GM23338 (cell line): Measurements from ENCODE around the gene GPI. TPM values are rescaled to one million over a fixed set of nuclear protein-coding genes. Genes with fewer than 3 reads are reported as not detected.

Source experiments
- ATAC-seq: fragments of 200-7000 bp; cut with Tn5 transposase; 3 replicates; pipeline ENCODE4 v1.9.1; 2020
- DNase-seq: peaks from one replicate; pipeline ENCODE4 v3.0.0-alpha.2; 2015; ENCODE audit warnings: low spot score
- H2AFZ ChIP-seq: fragments of 200-600 bp; sonication (generic); 2 replicates; pipeline ENCODE4 v1.8.0; 2016; ENCODE audit warnings: antibody characterized with exemption, mild to moderate bottlenecking, moderate library complexity
- H3F3A ChIP-seq: fragments of 200-600 bp; sonication (generic); replicated peaks from 2 replicates; pipeline ENCODE4 v1.8.0; 2017; ENCODE audit warnings: antibody characterized with exemption, mixed run types, low read depth
- H3K27ac ChIP-seq: fragments of 200-600 bp; sonication (generic); 2 replicates; pipeline ENCODE4 v1.6.1; 2016; ENCODE audit warnings: low read depth
- H3K27me3 ChIP-seq: fragments of 200-600 bp; sonication (generic); 2 replicates; pipeline ENCODE4 v1.8.0; 2016; ENCODE audit warnings: mild to moderate bottlenecking, mixed run types, moderate library complexity; ENCODE audit not compliant: insufficient read depth
- H3K36me3 ChIP-seq: fragments of 200-600 bp; sonication (generic); 2 replicates; pipeline ENCODE4 v1.8.0; 2016; ENCODE audit warnings: mild to moderate bottlenecking; ENCODE audit not compliant: insufficient read depth
- H3K4me1 ChIP-seq: fragments of 200-600 bp; sonication (generic); 2 replicates; pipeline ENCODE4 v1.8.0; 2016; ENCODE audit warnings: mild to moderate bottlenecking, moderate library complexity; ENCODE audit not compliant: insufficient read depth
- H3K4me2 ChIP-seq: fragments of 200-600 bp; sonication (generic); 2 replicates; pipeline ENCODE4 v1.7.1; 2017; ENCODE audit warnings: mixed run types
- H3K4me3 ChIP-seq: fragments of 200-600 bp; sonication (generic); 2 replicates; pipeline ENCODE4 v1.6.1; 2016; ENCODE audit warnings: mixed run types
- H3K79me2 ChIP-seq: fragments of 200-600 bp; sonication (generic); replicated peaks from 2 replicates; pipeline ENCODE4 v1.8.0; 2017; ENCODE audit warnings: mild to moderate bottlenecking; ENCODE audit not compliant: insufficient read depth
- H3K9me2 ChIP-seq: fragments of 200-600 bp; sonication (generic); 2 replicates; pipeline ENCODE4 v1.8.0; 2017; ENCODE audit not compliant: insufficient read depth
- H4K20me1 ChIP-seq: fragments of 200-600 bp; sonication (generic); replicated peaks from 2 replicates; pipeline ENCODE4 v1.8.0; 2017; ENCODE audit warnings: mild to moderate bottlenecking; ENCODE audit not compliant: insufficient read depth
- H3K27ac Mint-ChIP-seq: 2 replicates; pipeline ENCODE4 v1.8.0; 2020; ENCODE audit warnings: inconsistent platforms, mild to moderate bottlenecking, moderate library complexity, mixed read lengths
- H3K27me3 Mint-ChIP-seq: 3 replicates; pipeline ENCODE4 v1.8.0; 2022; ENCODE audit warnings: low read depth, mild to moderate bottlenecking, moderate library complexity, mixed read lengths, inconsistent platforms; ENCODE audit not compliant: insufficient read depth, poor library complexity
- H3K36me3 Mint-ChIP-seq: 3 replicates; pipeline ENCODE4 v1.8.0; 2021; ENCODE audit warnings: low read depth, mild to moderate bottlenecking, inconsistent platforms, moderate library complexity, mixed read lengths
- H3K4me1 Mint-ChIP-seq: 3 replicates; pipeline ENCODE4 v1.8.0; 2020; ENCODE audit warnings: mild to moderate bottlenecking, inconsistent platforms, mixed read lengths
- H3K4me3 Mint-ChIP-seq: 3 replicates; pipeline ENCODE4 v1.8.0; 2021; ENCODE audit warnings: moderate library complexity, mild to moderate bottlenecking, inconsistent platforms, mixed read lengths
- H3K9me3 Mint-ChIP-seq: 3 replicates; pipeline ENCODE4 v1.8.0; 2020; ENCODE audit warnings: moderate library complexity, mild to moderate bottlenecking, inconsistent platforms, mixed read lengths
- CREB1 ChIP-seq: fragments of 250-450 bp; sonication (Bioruptor Pico); IDR thresholded peaks from 2 replicates; pipeline ENCODE4 v1.5.0; 2020; ENCODE audit warnings: low read depth, mild to moderate bottlenecking, moderate library complexity
- EZH2phosphoT487 ChIP-seq: fragments of 200-600 bp; sonication (generic); IDR thresholded peaks from one replicate; pipeline ENCODE4 v1.8.1; 2018; ENCODE audit warnings: antibody characterized with exemption; ENCODE audit not compliant: unreplicated experiment
- NANOG ChIP-seq: IDR thresholded peaks from 2 replicates; pipeline ENCODE4 v1.6.1; 2016; ENCODE audit warnings: antibody characterized with exemption, borderline replicate concordance
- POLR2AphosphoS5 ChIP-seq: IDR thresholded peaks from 2 replicates; pipeline ENCODE4 v1.6.1; 2016; ENCODE audit warnings: antibody characterized with exemption, low read depth
- STAT1 ChIP-seq: IDR thresholded peaks from one replicate; pipeline ENCODE4 v1.6.1; 2016; ENCODE audit warnings: antibody characterized with exemption; ENCODE audit not compliant: unreplicated experiment
- ZNF114 ChIP-seq: fragments of 250-450 bp; sonication (Bioruptor Pico); IDR thresholded peaks from 2 replicates; pipeline ENCODE4 v1.5.0; 2020; ENCODE audit warnings: mild to moderate bottlenecking, moderate library complexity
- ZNF331 ChIP-seq: fragments of 250-450 bp; sonication (Bioruptor Pico); IDR thresholded peaks from 2 replicates; pipeline ENCODE4 v1.5.0; 2020; ENCODE audit warnings: low read depth, mild to moderate bottlenecking, moderate library complexity
- polyA plus RNA-seq: library from polyadenylated mRNA; unstranded; fragments of >200 nt; fragmentation: Nextera tagmentation; extraction: Ambion mirVana; gene quantifications from 2 replicates; pipeline ENCODE4 v1.2.1, GENCODE V29; 2016
- total RNA-seq: library from RNA; depleted of rRNA; stranded (reverse); fragments of >200 nt; shearing (Covaris generic); gene quantifications from 2 replicates; pipeline ENCODE4 v1.2.3, GENCODE V29; 2014
- TF ChIP-seq, protein P1 (sequence below): IDR thresholded peaks from one replicate; pipeline ENCODE4 v1.6.1; 2018; ENCODE audit warnings: antibody characterized with exemption; ENCODE audit not compliant: unreplicated experiment
- TF ChIP-seq, protein P2 (sequence below): fragments of 250-450 bp; sonication (Bioruptor Pico); IDR thresholded peaks from 2 replicates; pipeline ENCODE4 v1.5.0; 2020; ENCODE audit warnings: mild to moderate bottlenecking, moderate library complexity

Gene GPI
- total and polyA plus RNA-seq, 2 experiments from 2014 or later: 136 to 327 TPM

DNA sequence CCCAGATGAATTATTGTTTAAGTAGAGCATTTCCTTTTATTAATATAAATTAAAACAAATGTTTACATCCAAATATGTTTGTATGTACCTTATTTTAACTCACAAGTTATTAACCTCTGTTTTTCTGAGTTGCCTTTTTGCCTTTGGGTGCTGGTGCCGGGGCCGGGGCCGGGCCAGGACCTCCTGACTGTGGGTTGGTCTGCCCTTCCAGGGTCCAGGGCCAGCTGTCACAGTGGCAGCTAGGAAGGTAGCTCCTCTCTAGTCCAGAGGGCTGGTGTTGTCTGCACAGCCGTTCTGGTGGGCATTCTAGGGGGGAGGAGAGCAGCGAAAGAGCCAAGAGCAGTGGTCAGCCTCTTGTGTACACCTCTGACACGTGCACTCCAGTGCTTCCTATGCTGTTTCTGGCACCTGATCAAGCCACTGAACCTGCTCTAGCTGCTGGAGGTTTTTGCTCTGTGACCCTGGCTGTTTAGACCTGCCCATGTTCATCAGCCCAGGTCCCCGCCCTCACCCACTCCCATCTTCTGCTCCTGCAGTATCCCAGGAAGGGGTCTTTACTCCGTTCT is 61.2 kb downstream of the GPI start:
- Histone ChIP-seq H3K4me3 (no peak overlapping the region), H2AFZ (no peak overlapping the region), H3K79me2 (peaks cover 30% of the 10 kb centered on the region), H3K4me2 (no peak overlapping the region), H3K9me2 (no peaks in the 10 kb centered on the region), H3K27me3 (no peaks in the 10 kb centered on the region), H3K27ac (no peak overlapping the region), H3K36me3 (peaks cover 7% of the 10 kb centered on the region), H3F3A (peaks cover 12% of the 10 kb centered on the region; the same call in 1 of the 2 replicates), H4K20me1 (peaks cover 26% of the 10 kb centered on the region), H3K4me1 (peaks cover 18% of the 10 kb centered on the region)
- no peak for DNase-seq
- Mint-ChIP-seq H3K4me1 (peaks cover 14% of the 10 kb centered on the region; the same call in 2 of the 3 replicates), H3K27me3 (peaks cover 4% of the 10 kb centered on the region), H3K27ac (no peak overlapping the region), H3K9me3 (no peaks in the 10 kb centered on the region), H3K36me3 (peaks cover 42% of the 10 kb centered on the region), H3K4me3 (no peak overlapping the region)
- TF ChIP-seq NANOG (no peak), POLR2AphosphoS5 (no peak), STAT1 (no peak), CREB1 (CRISPR knock-in tag) (no peak), EZH2phosphoT487 (no peak), ZNF331 (CRISPR knock-in tag) (no peak)
- TF ChIP-seq, protein P1, sequence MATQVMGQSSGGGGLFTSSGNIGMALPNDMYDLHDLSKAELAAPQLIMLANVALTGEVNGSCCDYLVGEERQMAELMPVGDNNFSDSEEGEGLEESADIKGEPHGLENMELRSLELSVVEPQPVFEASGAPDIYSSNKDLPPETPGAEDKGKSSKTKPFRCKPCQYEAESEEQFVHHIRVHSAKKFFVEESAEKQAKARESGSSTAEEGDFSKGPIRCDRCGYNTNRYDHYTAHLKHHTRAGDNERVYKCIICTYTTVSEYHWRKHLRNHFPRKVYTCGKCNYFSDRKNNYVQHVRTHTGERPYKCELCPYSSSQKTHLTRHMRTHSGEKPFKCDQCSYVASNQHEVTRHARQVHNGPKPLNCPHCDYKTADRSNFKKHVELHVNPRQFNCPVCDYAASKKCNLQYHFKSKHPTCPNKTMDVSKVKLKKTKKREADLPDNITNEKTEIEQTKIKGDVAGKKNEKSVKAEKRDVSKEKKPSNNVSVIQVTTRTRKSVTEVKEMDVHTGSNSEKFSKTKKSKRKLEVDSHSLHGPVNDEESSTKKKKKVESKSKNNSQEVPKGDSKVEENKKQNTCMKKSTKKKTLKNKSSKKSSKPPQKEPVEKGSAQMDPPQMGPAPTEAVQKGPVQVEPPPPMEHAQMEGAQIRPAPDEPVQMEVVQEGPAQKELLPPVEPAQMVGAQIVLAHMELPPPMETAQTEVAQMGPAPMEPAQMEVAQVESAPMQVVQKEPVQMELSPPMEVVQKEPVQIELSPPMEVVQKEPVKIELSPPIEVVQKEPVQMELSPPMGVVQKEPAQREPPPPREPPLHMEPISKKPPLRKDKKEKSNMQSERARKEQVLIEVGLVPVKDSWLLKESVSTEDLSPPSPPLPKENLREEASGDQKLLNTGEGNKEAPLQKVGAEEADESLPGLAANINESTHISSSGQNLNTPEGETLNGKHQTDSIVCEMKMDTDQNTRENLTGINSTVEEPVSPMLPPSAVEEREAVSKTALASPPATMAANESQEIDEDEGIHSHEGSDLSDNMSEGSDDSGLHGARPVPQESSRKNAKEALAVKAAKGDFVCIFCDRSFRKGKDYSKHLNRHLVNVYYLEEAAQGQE: no peak
- no peak for ATAC-seq

DNA sequence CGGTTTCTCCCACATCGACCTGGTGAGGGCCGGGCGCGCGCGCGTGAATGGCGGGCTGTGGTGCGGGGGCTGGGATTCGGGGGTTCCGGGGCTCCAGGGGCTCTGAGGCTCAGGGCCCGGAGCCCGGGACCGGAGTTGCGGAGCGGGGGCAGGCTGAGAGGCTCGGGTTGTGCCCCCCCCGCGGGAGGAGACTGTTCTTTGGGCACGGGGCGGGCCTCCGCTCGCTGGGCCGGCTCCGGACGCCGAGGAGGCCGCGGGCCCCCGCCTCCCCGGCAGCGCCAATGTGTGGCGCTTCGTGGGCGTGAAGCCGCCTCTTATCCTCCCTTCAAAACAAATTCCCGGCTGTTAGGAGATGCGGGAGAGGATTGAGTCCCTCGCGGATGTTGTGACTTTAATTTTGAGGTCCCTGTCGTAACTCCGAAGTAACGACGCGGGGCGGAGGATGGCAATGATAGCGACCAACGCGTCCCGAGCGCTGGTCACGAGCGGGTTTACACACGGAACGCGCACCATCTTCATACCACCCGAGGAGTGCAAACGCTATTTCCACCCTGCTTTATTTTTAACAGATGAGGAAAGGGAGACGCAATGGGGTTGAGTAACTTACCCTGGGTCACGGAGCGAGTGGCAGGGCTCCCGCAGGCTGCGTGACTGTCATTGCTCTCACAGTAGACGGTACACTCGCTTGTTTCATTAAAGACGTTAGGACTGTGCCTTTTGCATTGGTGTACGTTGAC is 63.7 kb downstream of the GPI start:
- Histone ChIP-seq H3K4me2 (peak overlapping the region; percentile 92), H4K20me1 (peaks cover 49% of the 10 kb centered on the region), H3F3A (peaks cover 12% of the 10 kb centered on the region; the same call in 1 of the 2 replicates), H3K36me3 (peaks cover 19% of the 10 kb centered on the region), H3K4me3 (peak overlapping the region; percentile 92), H3K4me1 (peaks cover 18% of the 10 kb centered on the region), H3K27me3 (no peaks in the 10 kb centered on the region), H3K9me2 (no peaks in the 10 kb centered on the region), H2AFZ (no peak overlapping the region), H3K27ac (peak overlapping the region; percentile 94), H3K79me2 (peaks cover 55% of the 10 kb centered on the region)
- Mint-ChIP-seq H3K36me3 (peaks cover 51% of the 10 kb centered on the region), H3K4me3 (peak overlapping the region; percentile 99), H3K27me3 (peaks cover 4% of the 10 kb centered on the region), H3K9me3 (no peaks in the 10 kb centered on the region), H3K27ac (peak overlapping the region; percentile 88; the same call in 1 of the 2 replicates), H3K4me1 (peaks cover 15% of the 10 kb centered on the region; the same call in 2 of the 3 replicates)
- ATAC-seq (peak; percentile 46), DNase-seq (peak; percentile 37)
- TF ChIP-seq, protein P2, sequence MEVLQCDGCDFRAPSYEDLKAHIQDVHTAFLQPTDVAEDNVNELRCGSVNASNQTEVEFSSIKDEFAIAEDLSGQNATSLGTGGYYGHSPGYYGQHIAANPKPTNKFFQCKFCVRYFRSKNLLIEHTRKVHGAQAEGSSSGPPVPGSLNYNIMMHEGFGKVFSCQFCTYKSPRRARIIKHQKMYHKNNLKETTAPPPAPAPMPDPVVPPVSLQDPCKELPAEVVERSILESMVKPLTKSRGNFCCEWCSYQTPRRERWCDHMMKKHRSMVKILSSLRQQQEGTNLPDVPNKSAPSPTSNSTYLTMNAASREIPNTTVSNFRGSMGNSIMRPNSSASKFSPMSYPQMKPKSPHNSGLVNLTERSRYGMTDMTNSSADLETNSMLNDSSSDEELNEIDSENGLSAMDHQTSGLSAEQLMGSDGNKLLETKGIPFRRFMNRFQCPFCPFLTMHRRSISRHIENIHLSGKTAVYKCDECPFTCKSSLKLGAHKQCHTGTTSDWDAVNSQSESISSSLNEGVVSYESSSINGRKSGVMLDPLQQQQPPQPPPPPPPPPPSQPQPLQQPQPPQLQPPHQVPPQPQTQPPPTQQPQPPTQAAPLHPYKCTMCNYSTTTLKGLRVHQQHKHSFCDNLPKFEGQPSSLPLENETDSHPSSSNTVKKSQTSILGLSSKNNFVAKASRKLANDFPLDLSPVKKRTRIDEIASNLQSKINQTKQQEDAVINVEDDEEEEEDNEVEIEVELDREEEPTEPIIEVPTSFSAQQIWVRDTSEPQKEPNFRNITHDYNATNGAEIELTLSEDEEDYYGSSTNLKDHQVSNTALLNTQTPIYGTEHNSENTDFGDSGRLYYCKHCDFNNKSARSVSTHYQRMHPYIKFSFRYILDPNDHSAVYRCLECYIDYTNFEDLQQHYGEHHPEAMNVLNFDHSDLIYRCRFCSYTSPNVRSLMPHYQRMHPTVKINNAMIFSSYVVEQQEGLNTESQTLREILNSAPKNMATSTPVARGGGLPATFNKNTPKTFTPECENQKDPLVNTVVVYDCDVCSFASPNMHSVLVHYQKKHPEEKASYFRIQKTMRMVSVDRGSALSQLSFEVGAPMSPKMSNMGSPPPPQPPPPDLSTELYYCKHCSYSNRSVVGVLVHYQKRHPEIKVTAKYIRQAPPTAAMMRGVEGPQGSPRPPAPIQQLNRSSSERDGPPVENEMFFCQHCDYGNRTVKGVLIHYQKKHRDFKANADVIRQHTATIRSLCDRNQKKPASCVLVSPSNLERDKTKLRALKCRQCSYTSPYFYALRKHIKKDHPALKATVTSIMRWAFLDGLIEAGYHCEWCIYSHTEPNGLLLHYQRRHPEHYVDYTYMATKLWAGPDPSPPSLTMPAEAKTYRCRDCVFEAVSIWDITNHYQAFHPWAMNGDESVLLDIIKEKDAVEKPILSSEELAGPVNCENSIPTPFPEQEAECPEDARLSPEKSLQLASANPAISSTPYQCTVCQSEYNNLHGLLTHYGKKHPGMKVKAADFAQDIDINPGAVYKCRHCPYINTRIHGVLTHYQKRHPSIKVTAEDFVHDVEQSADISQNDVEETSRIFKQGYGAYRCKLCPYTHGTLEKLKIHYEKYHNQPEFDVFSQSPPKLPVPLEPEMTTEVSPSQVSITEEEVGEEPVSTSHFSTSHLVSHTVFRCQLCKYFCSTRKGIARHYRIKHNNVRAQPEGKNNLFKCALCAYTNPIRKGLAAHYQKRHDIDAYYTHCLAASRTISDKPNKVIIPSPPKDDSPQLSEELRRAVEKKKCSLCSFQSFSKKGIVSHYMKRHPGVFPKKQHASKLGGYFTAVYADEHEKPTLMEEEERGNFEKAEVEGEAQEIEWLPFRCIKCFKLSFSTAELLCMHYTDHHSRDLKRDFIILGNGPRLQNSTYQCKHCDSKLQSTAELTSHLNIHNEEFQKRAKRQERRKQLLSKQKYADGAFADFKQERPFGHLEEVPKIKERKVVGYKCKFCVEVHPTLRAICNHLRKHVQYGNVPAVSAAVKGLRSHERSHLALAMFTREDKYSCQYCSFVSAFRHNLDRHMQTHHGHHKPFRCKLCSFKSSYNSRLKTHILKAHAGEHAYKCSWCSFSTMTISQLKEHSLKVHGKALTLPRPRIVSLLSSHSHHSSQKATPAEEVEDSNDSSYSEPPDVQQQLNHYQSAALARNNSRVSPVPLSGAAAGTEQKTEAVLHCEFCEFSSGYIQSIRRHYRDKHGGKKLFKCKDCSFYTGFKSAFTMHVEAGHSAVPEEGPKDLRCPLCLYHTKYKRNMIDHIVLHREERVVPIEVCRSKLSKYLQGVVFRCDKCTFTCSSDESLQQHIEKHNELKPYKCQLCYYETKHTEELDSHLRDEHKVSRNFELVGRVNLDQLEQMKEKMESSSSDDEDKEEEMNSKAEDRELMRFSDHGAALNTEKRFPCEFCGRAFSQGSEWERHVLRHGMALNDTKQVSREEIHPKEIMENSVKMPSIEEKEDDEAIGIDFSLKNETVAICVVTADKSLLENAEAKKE (CRISPR knock-in tag): no peak
- TF ChIP-seq ZNF114 (CRISPR knock-in tag) (no peak), STAT1 (no peak)
